Fibroblast of lung (primary cell): ENCODE measurements around the gene LAMTOR1. TPM values are rescaled to one million over a fixed set of nuclear protein-coding genes. Genes with fewer than 3 reads are reported as not detected.
A peak's percentile ranks its signal among the peaks of the same experiment; 100 is the strongest.

Source experiments
- DNase-seq, 2 donors: peaks; one replicate each; pipeline versions ENCODE4 v3.0.0 to v3.0.0-alpha.2; 2010; ENCODE audit warnings: low read depth in 2 of 2
- H2AFZ ChIP-seq: 2 replicates; pipeline ENCODE4 v1.5.1; 2012; ENCODE audit warnings: low read length, control low read depth, inconsistent platforms
- H3K27ac ChIP-seq: 2 replicates; pipeline ENCODE4 v1.5.1; 2011; ENCODE audit warnings: low read length, control low read depth; ENCODE audit not compliant: insufficient read depth
- H3K27me3 ChIP-seq: 2 replicates; pipeline ENCODE4 v1.5.1; 2011; ENCODE audit warnings: mild to moderate bottlenecking, low read length; ENCODE audit not compliant: control insufficient read depth, insufficient read depth
- H3K36me3 ChIP-seq: 2 replicates; pipeline ENCODE4 v1.5.1; 2011; ENCODE audit warnings: low read length; ENCODE audit not compliant: control insufficient read depth, insufficient read depth
- H3K4me1 ChIP-seq: 2 replicates; pipeline ENCODE4 v1.5.1; 2011; ENCODE audit warnings: low read length; ENCODE audit not compliant: control insufficient read depth, insufficient read depth; ENCODE audit errors: extremely low read depth
- H3K4me2 ChIP-seq: 2 replicates; pipeline ENCODE4 v1.5.1; 2011; ENCODE audit warnings: low read length, control low read depth; ENCODE audit not compliant: insufficient read depth; ENCODE audit errors: extremely low read depth
- H3K4me3 ChIP-seq, 4 experiments: fragments of 200-600 bp in 1 of 4; sonication (generic) in 1 of 4; replicated peaks in 1 of 4; 2 replicates each; pipeline ENCODE4 v1.5.1; 2011 to 2016; ENCODE audit warnings: low read length in 4 of 4, low read depth in 3 of 4, mild to moderate bottlenecking in 3 of 4, control low read depth in 2 of 4, inconsistent platforms in 1 of 4, mixed read lengths in 1 of 4; ENCODE audit not compliant: insufficient read depth in 1 of 4; ENCODE audit errors: control extremely low read depth in 1 of 4
- H3K79me2 ChIP-seq: 2 replicates; pipeline ENCODE4 v1.5.1; 2012; ENCODE audit warnings: mild to moderate bottlenecking, low read length, inconsistent platforms; ENCODE audit not compliant: control insufficient read depth, insufficient read depth
- H3K9ac ChIP-seq: 2 replicates; pipeline ENCODE4 v1.5.1; 2011; ENCODE audit warnings: mild to moderate bottlenecking, low read length, control low read depth; ENCODE audit not compliant: insufficient read depth
- H3K9me3 ChIP-seq: 2 replicates; pipeline ENCODE4 v1.5.1; 2012; ENCODE audit warnings: low read depth, low read length; ENCODE audit not compliant: control insufficient read depth, insufficient read depth
- H4K20me1 ChIP-seq: 2 replicates; pipeline ENCODE4 v1.5.1; 2011; ENCODE audit warnings: low read length; ENCODE audit not compliant: control insufficient read depth, insufficient read depth; ENCODE audit errors: extremely low read depth
- CTCF ChIP-seq, 2 donors: IDR thresholded peaks in 1 of 2; conservative IDR thresholded peaks in 1 of 2; 1 replicate in 1 of 2; 2 replicates in 1 of 2; pipeline ENCODE4 v1.5.1; 2011 to 2012; ENCODE audit warnings: low read length in 2 of 2, control low read depth in 1 of 2, inconsistent platforms in 1 of 2, low read depth in 1 of 2, mild to moderate bottlenecking in 1 of 2
- EZH2 ChIP-seq: IDR thresholded peaks from 2 replicates; pipeline ENCODE4 v1.5.1; 2012; ENCODE audit warnings: low read length, control low read depth, mild to moderate bottlenecking; ENCODE audit errors: missing control alignments
- polyA minus RNA-seq: library from RNA; depleted of rRNA, polyadenylated mRNA; stranded (reverse); fragments of >200 nt; gene quantifications from 2 replicates; pipeline ENCODE4 v1.2.3, GENCODE V29; 2011; ENCODE audit warnings: low replicate concordance
- polyA plus RNA-seq, 2 donors: library from polyadenylated mRNA; depleted of rRNA in 1 of 2; stranded (reverse) in 1 of 2; unstranded in 1 of 2; fragments of >200 nt; gene quantifications; 2 replicates each; pipeline ENCODE4 v1.2.1, GENCODE V29; 2011 to 2012; ENCODE audit warnings: missing spikeins in 1 of 2
- total RNA-seq: library from RNA; depleted of rRNA; stranded (reverse); fragments of >200 nt; gene quantifications from 2 replicates; pipeline ENCODE4 v1.2.1, GENCODE V29; 2014

LAMTOR1 gene
- 80.9 and 90.3 TPM in 2 replicates for total RNA-seq
- 137 and 183 TPM in 2 replicates for polyA plus RNA-seq
- 152 and 213 TPM in 2 replicates for polyA plus RNA-seq (2012)
- polyA minus RNA-seq = 208 and 507 TPM in 2 replicates

GRCh38 chr11:72102946-72103753, at the start of gene LAMTOR1:
Gene LAMTOR1, minus strand, starts transcription at chr11:72103297. Its CDS starts 73 bp downstream, at chr11:72103224.
- peaks cover 40% of the 10 kb centered on the region for H3K79me2 ChIP-seq
- no peaks in the 10 kb centered on the region for H4K20me1 ChIP-seq
- peak within 1 kb of the TSS; percentile 92 for H3K27ac ChIP-seq
- no peaks in the 10 kb centered on the region for H3K27me3 ChIP-seq
- H2AFZ ChIP-seq = peak within 1 kb of the TSS; percentile 84
- peak within 1 kb of the TSS; percentile 99 for H3K4me2 ChIP-seq
- peak within 1 kb of the TSS; percentile 94 for H3K9ac ChIP-seq
- TF ChIP-seq EZH2 (no peak), CTCF (conservative IDR thresholded peaks at IDR 0.05 in 1 of 2, IDR thresholded peaks at IDR 0.05 in 1 of 2; ENCODE audit: low read depth in 1 of 2, low read length in 2 of 2) (peak; percentile 44 to 53)
- peaks cover 18% of the 10 kb centered on the region for H3K4me1 ChIP-seq
- H3K36me3 ChIP-seq = peaks cover 11% of the 10 kb centered on the region
- peak; percentile 98 to 99 for DNase-seq
- H3K4me3 ChIP-seq = peak within 1 kb of the TSS; percentile 96 to 100 (median 98)
- no peaks in the 10 kb centered on the region for H3K9me3 ChIP-seq

GRCh38 chr11:72150882-72151281, 47.8 kb upstream of the LAMTOR1 start:
- H3K9ac ChIP-seq = no peak overlapping the region
- H3K27ac ChIP-seq = no peak overlapping the region
- no peak overlapping the region for H2AFZ ChIP-seq
- H3K36me3 ChIP-seq = no peaks in the 10 kb centered on the region
- H3K4me3 ChIP-seq = no peak overlapping the region
- DNase-seq = no peak
- H3K4me1 ChIP-seq = no peaks in the 10 kb centered on the region
- no peak for TF ChIP-seq CTCF (conservative IDR thresholded peaks at IDR 0.05 in 1 of 2, IDR thresholded peaks at IDR 0.05 in 1 of 2; ENCODE audit: low read depth in 1 of 2, low read length in 2 of 2)
- no peak for TF ChIP-seq EZH2
- H3K79me2 ChIP-seq = no peaks in the 10 kb centered on the region
- H4K20me1 ChIP-seq = no peaks in the 10 kb centered on the region
- no peak overlapping the region for H3K4me2 ChIP-seq
- no peaks in the 10 kb centered on the region for H3K27me3 ChIP-seq
- H3K9me3 ChIP-seq = no peaks in the 10 kb centered on the region

- no peak for DNase-seq
- no peak overlapping the region for H3K4me3 ChIP-seq
- no peaks in the 10 kb centered on the region for H3K27me3 ChIP-seq
- no peak overlapping the region for H2AFZ ChIP-seq
- no peaks in the 10 kb centered on the region for H4K20me1 ChIP-seq
- no peaks in the 10 kb centered on the region for H3K36me3 ChIP-seq
- H3K9ac ChIP-seq = no peak overlapping the region
- TF ChIP-seq CTCF (conservative IDR thresholded peaks at IDR 0.05 in 1 of 2, IDR thresholded peaks at IDR 0.05 in 1 of 2; ENCODE audit: low read depth in 1 of 2, low read length in 2 of 2) = no peak
- no peak for TF ChIP-seq EZH2
- no peaks in the 10 kb centered on the region for H3K79me2 ChIP-seq
- H3K27ac ChIP-seq = no peak overlapping the region
- peaks cover 8% of the 10 kb centered on the region for H3K4me1 ChIP-seq
- no peak overlapping the region for H3K4me2 ChIP-seq
- H3K9me3 ChIP-seq = no peaks in the 10 kb centered on the region
These were observed 43.5 kb upstream of the LAMTOR1 start for GRCh38 chr11:72146625-72147024.
